Spinal cord (tissue), 10 donors: ENCODE data around the gene TCF15. TPM values are rescaled to one million over a fixed set of nuclear protein-coding genes. Genes with fewer than 3 reads are reported as not detected.

ENCODE experiments used
- DNase-seq, 6 donors: peaks; one replicate each; pipeline versions ENCODE4 v3.0.0 to v3.0.0-alpha.2; 2013 to 2015; ENCODE audit warnings: low spot score in 6 of 6, low read depth in 4 of 6
- H3K27ac ChIP-seq: one replicate; pipeline ENCODE4 v1.5.1; 2013; ENCODE audit warnings: low read depth, low read length, control low read depth
- H3K27me3 ChIP-seq: one replicate; pipeline ENCODE4 v1.6.1; 2013; ENCODE audit warnings: low read length; ENCODE audit not compliant: control insufficient read depth, insufficient read depth
- H3K36me3 ChIP-seq: one replicate; pipeline ENCODE4 v1.6.1; 2013; ENCODE audit warnings: low read length; ENCODE audit not compliant: control insufficient read depth, insufficient read depth
- H3K4me1 ChIP-seq: one replicate; pipeline ENCODE4 v1.6.1; 2013; ENCODE audit warnings: low read length; ENCODE audit not compliant: control insufficient read depth, insufficient read depth
- H3K4me3 ChIP-seq: one replicate; pipeline ENCODE4 v1.5.1; 2013; ENCODE audit warnings: low read depth, low read length, control low read depth
- H3K9me3 ChIP-seq: one replicate; pipeline ENCODE4 v1.6.1; 2013; ENCODE audit warnings: low read length; ENCODE audit not compliant: control insufficient read depth, insufficient read depth
- WGBS: methylation state at CpG from one replicate; pipeline ENCODE4 v1.1.5; 2013; ENCODE audit warnings: missing lambda C conversion rate; ENCODE audit not compliant: insufficient coverage; 5-methylcytosine and 5-hydroxymethylcytosine counted together
- long read RNA-seq, 4 donors: transcript quantifications; one replicate each; lab custom pipeline, GENCODE V29; 2026
- polyA plus RNA-seq, 2 donors: library from polyadenylated mRNA; unstranded; fragments of 120-200 nt; gene quantifications; one replicate each; pipeline ENCODE4 v1.2.1, GENCODE V29; 2013; ENCODE audit not compliant: insufficient read length in 2 of 2
- total RNA-seq, 2 donors: library from RNA; depleted of rRNA in 1 of 2; stranded (reverse); fragments of 120-200 nt in 1 of 2; fragments of >200 nt in 1 of 2; gene quantifications; one replicate each; pipeline versions ENCODE4 v1.2.3 to v1.2.4, GENCODE V29; 2013 to 2014
- donor health status: healthy.

The TCF15 gene, protein sequence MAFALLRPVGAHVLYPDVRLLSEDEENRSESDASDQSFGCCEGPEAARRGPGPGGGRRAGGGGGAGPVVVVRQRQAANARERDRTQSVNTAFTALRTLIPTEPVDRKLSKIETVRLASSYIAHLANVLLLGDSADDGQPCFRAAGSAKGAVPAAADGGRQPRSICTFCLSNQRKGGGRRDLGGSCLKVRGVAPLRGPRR
- total RNA-seq = 1 to 10 TPM in 1 of 2 donors, under 1 TPM in 1; 0.40 to 1.8 TPM
- polyA plus RNA-seq = 1 to 10 TPM; 1.7 to 1.8 TPM
- long read RNA-seq, donor 1, transcript TCF15-201 (2 exons, 1,555 nt) = major isoform, 5 of 5 reads
- long read RNA-seq, donor 1, partial matches to known transcripts = 0 of 5 reads
- long read RNA-seq, donor 1, other reads (novel, unspliced or antisense) = 0 of 5 reads
- long read RNA-seq, donor 2, partial matches to known transcripts = 0 of 2 reads
- long read RNA-seq, donor 2, other reads (novel, unspliced or antisense) = 0 of 2 reads
- long read RNA-seq, donor 3, partial matches to known transcripts = 0 of 1 reads
- long read RNA-seq, donor 3, other reads (novel, unspliced or antisense) = 0 of 1 reads
- long read RNA-seq, donor 4, transcript TCF15-201 (2 exons, 1,555 nt) = major isoform, 7 of 7 reads
- long read RNA-seq, donor 4, partial matches to known transcripts = 0 of 7 reads
- long read RNA-seq, donor 4, other reads (novel, unspliced or antisense) = 0 of 7 reads

DNA sequence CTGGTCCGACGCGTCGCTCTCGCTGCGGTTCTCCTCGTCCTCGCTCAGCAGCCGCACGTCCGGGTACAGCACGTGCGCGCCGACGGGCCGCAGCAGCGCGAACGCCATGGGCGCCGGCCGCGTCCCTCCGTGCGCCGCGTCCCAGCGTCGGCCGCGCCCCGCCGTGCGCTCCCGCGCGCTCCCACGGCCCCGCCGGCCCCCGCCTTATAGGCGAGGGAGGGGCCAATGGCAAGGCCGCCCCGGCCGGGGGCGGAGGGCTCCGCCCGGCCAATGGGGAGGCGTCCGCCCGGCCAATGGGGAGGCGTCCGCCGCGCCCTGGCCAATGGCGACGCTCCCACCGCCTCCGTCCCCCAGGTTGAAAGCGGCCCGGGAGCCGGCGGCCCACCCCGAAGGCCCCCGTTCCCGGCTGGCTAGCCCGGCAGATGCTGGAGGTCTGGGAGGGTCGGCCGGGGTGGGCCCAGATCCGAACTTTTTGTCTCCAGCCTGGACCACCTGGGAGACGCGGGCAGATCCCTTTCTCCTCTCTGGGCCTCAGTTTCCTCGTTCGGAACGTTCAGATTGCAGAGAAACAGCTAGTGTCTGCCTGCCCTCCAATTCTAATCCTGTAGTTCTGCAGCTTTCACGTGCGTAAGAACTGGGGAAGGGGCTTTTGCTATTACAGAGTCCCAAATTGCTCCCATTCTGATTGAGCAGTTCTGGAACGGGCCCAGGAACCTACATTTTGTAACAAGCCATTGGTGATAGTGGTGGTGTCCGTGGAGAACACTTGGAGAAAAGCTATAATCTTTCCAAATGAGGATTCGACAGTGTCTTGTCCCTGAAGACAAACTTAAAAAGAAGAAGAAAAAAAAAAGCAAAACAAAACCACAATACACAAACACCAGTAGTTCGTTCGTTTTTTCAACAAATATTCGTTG lies at the start of gene TCF15:
Gene TCF15 (minus strand): TSS at position 180 of the 917 bp plus-strand sequence. CDS start 72 bp downstream, at position 108.
- Histone ChIP-seq H3K27ac (no peak within 1 kb of the TSS), H3K36me3 (no peaks in the 10 kb centered on the region), H3K4me3 (no peak within 1 kb of the TSS), H3K27me3 (peaks cover 31% of the 10 kb centered on the region), H3K4me1 (peaks cover 38% of the 10 kb centered on the region), H3K9me3 (no peaks in the 10 kb centered on the region)
- WGBS = 2% methylated on average over 79 of the region's 84 CpGs
- peak in 5 of 6 donors; percentile 23 to 83 (median 42) for DNase-seq

DNA sequence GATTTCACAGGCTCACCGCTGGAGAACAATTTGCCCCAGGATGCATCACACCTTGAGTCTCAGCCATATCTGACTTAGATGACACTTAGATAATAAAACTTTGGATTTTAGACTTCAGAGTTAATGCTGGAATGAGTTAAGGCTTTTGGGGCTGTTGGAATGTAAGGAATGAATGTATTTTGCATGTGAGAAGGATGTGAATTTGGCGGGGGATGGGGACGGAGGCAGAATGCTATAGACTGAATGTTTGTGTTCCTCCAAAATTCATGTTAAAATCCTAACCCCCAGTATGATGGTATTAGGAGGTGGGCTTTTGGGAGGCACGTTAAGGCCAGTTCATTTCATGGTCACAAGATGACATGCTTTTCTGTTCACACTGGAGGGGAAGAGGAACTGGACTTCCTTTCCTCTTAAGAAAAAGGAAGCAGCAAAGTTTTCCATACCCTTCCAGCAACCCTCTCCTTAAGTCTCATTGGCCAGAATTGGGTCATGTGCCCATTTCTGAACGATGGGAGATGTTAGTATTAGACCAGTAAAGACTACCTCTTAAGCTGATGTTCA lies 48.7 kb upstream of the TCF15 start:
- Histone ChIP-seq H3K27ac (no peak overlapping the region), H3K36me3 (peaks cover 9% of the 10 kb centered on the region), H3K9me3 (no peaks in the 10 kb centered on the region), H3K4me3 (no peak overlapping the region), H3K4me1 (peaks cover 18% of the 10 kb centered on the region), H3K27me3 (peaks cover 25% of the 10 kb centered on the region)
- 0% methylated on average over 1 of the region's 5 CpGs for WGBS
- no peak for DNase-seq

- Histone ChIP-seq H3K27ac (no peak overlapping the region), H3K36me3 (peaks cover 6% of the 10 kb centered on the region), H3K4me3 (no peak overlapping the region), H3K4me1 (peaks cover 22% of the 10 kb centered on the region), H3K9me3 (no peaks in the 10 kb centered on the region), H3K27me3 (peaks cover 22% of the 10 kb centered on the region)
- WGBS = 18% methylated on average over 2 of the region's 2 CpGs
- no peak for DNase-seq
Observed at GRCh38 chr20:658202-658601, 48.1 kb upstream of the TCF15 start.

- 76% methylated on average over 8 of the region's 11 CpGs for WGBS
- no peak for DNase-seq
Observed at GRCh38 chr20:655726-656624, 45.9 kb upstream of the TCF15 start.

DNA sequence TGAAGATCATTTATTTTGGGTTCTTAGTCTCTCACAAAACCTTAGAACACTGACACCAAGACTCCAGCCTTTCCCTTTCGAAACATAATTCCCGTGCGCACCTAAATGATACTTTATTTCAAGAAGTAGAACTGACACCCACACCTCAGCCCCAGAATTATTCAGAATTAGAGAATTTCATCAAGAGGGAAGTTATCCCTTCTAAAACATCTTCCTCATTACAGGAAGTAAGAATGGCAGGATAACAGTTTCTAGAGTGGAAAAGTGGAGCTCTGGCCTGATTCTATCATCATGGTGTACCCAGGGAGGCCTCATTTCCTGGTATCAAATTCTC lies 44.3 kb upstream of the TCF15 start:
- Histone ChIP-seq H3K36me3 (peaks cover 10% of the 10 kb centered on the region), H3K4me3 (no peak overlapping the region), H3K4me1 (peaks cover 20% of the 10 kb centered on the region), H3K27me3 (peaks cover 2% of the 10 kb centered on the region), H3K9me3 (no peaks in the 10 kb centered on the region), H3K27ac (no peak overlapping the region)
- no peak for DNase-seq
- no CpG with 5 or more reads among the region's 3 CpGs for WGBS

More at GRCh38 chr20:655726-656624, 45.9 kb upstream of the TCF15 start:
- no peaks in the 10 kb centered on the region for H3K36me3 ChIP-seq
- no peak overlapping the region for H3K4me3 ChIP-seq
- no peak overlapping the region for H3K27ac ChIP-seq
- H3K27me3 ChIP-seq = peaks cover 2% of the 10 kb centered on the region
- peaks cover 23% of the 10 kb centered on the region for H3K4me1 ChIP-seq
- no peaks in the 10 kb centered on the region for H3K9me3 ChIP-seq

DNA sequence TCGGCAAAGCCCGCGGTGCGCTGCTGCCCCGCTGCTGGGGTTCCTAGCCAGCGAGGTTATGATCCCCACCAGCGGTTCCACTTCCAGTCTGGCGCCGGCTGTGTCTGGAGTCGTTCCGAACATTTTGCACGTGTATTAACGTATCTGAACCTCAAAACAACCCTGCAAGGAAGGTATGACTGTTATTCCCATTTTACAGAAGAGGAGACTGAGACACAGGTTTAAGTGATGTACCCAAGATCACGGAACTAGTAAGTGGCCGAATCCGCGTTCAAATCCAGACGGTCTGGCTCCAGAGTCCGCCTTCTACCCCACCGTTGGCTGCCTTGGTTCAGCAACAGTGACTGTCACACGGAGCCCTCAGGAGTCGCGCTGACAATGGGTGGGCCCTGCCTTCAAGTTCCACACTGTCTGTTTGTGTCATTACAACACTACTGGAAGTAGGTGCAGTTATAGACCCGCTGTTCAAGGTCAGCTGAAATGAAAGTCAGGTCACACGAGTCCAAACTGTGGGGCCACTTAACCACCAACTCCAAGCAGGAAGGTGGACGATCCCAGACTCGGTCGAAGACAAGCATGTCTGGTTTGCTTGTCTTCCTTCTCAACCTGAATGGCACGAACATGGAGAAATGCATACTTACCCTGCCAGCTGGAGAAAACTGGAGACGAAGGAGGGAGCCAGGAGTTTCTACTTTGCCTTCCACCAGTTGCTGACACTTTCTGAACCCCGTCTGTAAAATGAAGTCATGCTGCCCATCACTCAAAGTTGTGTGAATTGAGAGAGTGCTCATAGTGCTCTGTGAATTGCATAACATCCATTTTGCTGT lies 43.7 kb upstream of the TCF15 start:
- Histone ChIP-seq H3K4me3 (peak overlapping the region; percentile 50), H3K27ac (no peak overlapping the region), H3K36me3 (peaks cover 14% of the 10 kb centered on the region), H3K9me3 (no peaks in the 10 kb centered on the region), H3K27me3 (peaks cover 2% of the 10 kb centered on the region), H3K4me1 (peaks cover 20% of the 10 kb centered on the region)
- 28% methylated on average over 24 of the region's 31 CpGs for WGBS
- no peak for DNase-seq

DNA sequence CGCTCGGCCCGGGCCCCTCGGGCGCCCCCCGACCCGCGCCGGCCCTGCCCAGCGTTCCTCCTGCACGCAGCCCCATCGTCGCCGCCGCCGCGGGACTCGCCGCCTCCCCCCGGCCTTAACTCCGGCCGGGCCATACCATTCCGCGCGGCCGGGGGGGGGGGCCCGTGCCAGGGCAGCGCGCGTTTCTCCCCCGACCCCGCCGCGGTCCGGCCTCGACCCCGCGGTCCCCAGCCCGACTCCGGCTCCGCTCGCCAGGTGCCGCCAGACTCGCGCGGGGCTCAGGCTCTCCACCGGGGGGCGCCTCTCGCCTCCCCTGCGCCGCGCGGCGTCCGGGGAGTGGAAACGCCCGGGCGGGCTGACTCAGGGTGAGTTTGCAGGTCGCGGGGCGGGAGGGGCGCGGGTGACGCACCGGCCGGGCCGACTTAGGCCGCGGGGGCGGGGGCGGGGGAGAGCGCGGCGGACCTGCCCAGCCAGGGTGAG lies 43.0 kb upstream of the TCF15 start, which contains the start of gene SRXN1:
Gene SRXN1 (minus strand): TSS at position 91 of the 480 bp plus-strand sequence. CDS start 15 bp downstream, at position 76.
- Histone ChIP-seq H3K4me1 (peaks cover 20% of the 10 kb centered on the region), H3K27ac (no peak within 1 kb of the TSS), H3K36me3 (peaks cover 21% of the 10 kb centered on the region), H3K4me3 (peak within 1 kb of the TSS; percentile 66), H3K27me3 (peaks cover under 1% of the 10 kb centered on the region), H3K9me3 (no peaks in the 10 kb centered on the region)
- peak in 2 of 6 donors; percentile 84 to 91 for DNase-seq
- under 1% methylated on average over 74 of the region's 74 CpGs for WGBS

DNA sequence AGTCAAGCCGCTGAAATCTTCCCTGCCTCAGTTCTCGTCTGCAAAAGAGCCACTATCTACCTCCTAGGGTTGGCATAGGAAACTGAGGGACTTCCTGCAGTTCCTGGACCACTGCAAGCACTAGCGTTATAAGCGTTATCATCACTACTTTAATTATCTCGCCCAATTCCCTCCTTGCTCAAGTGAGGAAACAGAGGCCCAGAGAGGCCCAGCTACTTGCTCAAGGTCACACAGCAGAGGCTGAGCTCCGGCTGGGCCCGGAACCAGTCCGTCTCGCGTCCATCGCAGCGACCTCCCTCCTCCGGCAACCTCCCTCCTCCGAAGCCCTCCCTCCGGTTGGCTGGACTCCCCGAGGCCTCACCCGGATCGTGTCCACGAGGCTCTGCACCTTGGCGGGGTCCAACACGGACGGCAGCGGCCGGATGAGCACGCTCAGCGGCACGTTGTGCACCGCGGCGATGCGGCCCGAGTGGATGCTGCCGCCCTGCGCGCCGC lies 42.6 kb upstream of the TCF15 start:
- no peak for DNase-seq
- no peak overlapping the region for H3K27ac ChIP-seq
- H3K27me3 ChIP-seq = no peaks in the 10 kb centered on the region
- H3K36me3 ChIP-seq = peaks cover 25% of the 10 kb centered on the region
- 2% methylated on average over 35 of the region's 36 CpGs for WGBS
- H3K9me3 ChIP-seq = no peaks in the 10 kb centered on the region
- H3K4me1 ChIP-seq = peaks cover 20% of the 10 kb centered on the region
- peak overlapping the region; percentile 66 for H3K4me3 ChIP-seq
